COLO829 (cell line): Measurements from ENCODE around the gene DNAI1.
"Not testable (repeated sequence)": the region's sequence is repeated elsewhere in the genome, so short reads cannot be mapped to it uniquely, and the experiment has no call there.

Experiments used
- DNase-seq: peaks from one replicate; pipeline ENCODE4 v3.0.0; 2012; ENCODE audit warnings: low spot score

The DNAI1 gene

DNA sequence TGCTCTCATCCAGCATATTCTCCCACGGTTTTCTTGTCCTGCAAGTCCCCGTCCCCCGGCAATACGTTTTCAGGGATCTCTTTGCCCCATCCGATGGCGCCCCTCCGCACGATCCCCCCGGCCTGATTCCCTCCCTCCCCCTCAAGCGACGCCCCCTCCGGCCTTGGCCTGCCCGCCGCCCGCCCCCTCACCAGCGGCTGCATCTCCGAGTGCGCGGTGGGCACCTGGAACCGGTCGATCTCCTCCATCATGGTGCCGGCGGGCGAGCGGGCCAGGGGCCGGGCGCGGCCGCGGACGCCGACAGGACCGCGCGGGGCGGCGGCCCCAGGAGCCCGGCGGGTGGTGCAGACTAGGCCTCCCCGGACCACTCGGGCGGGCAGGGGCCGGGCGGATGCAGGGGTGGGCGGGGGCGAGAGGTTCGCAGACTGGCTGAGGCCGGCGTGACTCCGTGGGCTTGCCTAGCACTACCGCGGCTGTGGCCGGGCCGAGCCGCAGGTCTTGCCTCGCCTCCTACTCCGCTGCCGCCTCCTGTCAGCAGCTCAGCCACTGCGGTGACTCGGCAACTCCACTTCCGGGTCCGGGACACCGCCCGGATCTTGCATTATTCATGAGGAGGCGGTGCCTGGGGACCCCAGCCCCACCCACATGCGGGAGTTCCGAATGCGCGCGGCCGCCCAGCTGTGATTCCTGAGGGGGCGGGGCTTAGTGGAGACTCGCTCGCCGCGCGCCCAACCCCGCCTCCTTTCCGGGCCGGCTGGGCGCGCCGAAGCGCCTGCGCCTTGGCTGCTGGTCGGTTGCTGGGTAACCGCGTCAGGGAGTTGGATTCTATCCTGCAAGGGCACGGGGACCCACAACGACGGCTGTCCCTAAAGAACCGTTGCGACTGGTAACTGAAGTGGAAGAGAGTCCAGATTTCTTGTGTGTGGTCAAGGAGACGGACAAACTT, at the start of gene DNAI1, which contains the start of gene FAM219A:
Gene DNAI1, plus strand, starts transcription at position 793 of the 946 bp plus-strand sequence. CDS start 201 bp downstream, outside the sequence.
Gene FAM219A, minus strand, starts transcription at position 558 of the 946 bp plus-strand sequence. Its CDS starts 307 bp downstream, at position 251.
- DNase-seq = peak; percentile 100

GRCh38 chr9:34409154-34409553, 49.5 kb upstream of the DNAI1 start:
- DNase-seq = no peak

DNA sequence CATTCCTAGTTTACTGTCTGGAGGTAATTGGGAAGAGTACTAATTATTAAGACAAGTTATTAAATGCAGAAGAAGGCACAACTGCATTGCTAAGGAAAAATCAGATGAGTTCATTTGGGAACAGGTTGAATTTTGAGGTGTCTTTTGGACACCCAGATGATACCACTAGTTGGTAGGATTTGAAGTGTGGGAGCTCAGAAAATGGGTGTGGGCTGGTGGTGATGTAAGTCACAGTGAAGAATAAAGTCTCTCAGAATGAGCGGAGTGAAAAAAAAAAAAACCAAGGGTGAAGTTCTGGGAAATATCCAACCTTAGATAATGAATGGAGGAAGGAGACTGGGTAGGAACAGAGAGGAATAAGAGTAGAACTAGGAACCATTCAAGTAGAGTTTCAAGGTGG, 46.3 kb upstream of the DNAI1 start:
- DNase-seq = no peak

GRCh38 chr9:34413231-34413852, 45.3 kb upstream of the DNAI1 start:
- DNase-seq = peak; percentile 77

- DNase-seq = no peak
Observed at GRCh38 chr9:34417734-34418133, 40.9 kb upstream of the DNAI1 start.

DNA sequence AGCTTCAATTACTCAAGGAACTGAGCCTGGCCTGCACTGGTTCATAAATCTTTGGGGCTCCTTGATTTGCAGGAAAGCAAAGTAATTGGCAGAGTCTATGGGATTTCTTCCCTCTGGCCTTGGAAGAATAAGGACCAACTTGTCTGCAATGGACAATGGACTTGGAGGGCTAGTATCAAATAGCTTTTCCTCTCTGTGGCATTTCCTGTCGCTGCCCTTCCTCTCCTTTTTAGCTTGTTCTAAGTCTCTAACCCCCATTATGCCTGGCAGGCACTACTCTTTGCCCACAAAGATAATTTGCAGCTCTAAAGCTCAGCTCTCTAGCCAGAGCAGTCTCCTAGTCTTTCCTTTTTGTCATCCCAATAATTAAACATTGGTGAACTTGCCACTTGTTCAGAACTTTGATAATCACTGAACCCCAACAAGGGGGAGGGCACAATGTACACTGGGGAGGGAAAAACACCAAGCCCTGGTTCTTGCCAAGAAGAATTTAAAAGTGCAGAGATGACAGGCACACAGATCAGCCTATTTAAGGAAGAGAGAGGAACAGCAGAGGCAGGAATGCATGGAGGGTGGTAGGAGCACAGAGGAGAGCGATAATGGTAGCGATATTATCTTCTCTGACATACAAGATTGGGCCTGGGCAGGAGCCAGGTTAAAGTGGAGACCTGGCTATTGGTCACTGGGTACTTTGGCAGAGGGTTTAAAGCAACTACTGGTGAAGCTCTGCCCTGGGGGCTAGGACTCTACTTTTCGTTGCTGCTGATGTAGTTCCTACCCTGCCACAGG, 38.7 kb upstream of the DNAI1 start:
- DNase-seq = peak; percentile 57

- no peak for DNase-seq
Observed at GRCh38 chr9:34426347-34427074, 32.1 kb upstream of the DNAI1 start.

DNA sequence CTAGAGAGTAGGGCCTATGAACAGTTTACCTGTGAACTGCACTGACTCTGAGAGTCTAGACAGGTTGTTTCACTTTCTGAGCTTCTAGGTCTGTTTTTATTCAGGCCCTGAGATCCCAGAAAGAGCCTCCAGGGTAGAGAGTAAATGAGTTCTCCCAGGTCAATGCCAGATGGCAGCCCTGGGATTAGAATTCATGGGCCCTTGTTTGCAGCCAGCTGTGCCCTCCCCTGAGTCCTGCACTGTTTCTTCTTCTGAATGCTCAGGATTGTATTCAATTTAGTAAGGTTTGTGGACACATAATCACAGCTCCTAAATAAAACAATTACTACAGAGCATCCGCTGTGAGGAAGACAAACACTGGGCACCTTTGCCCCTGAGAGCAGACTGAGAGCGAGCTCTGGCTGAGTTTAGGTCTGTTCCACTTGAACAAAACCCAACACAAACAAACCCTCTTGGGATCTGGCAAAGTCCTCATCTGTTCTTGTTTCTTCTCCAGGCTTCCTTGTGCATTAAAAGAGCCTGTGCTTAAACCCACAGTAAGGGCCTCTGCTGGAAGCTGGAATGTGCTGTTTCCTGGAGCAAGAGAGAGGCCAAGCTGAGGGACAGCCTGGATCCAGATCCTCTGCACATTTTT, 30.2 kb upstream of the DNAI1 start:
- no peak for DNase-seq

GRCh38 chr9:34430843-34431437, 27.7 kb upstream of the DNAI1 start:
- DNase-seq = peak; percentile 58

DNA sequence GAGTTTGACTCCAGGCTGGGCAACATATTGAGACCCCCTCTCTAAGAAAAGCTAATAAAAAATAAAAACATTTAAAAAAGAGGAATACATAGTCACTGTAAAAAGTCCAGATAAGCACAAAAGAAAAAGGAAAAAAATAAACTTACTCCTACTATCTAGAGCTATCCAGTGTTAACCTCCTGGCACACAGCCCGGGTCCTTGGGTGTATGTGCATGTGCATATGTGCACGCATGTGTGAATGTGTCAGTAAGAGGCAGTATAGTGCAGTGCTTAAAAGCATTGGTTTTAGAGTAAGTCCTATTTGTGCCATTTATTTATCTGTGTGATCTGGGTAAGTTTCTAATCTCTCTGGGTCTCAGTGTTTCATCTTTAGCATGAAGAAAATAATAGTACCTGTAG, 26.9 kb upstream of the DNAI1 start:
- DNase-seq = no peak

- peak; percentile 64 for DNase-seq
Observed at GRCh38 chr9:34437006-34437925, 21.3 kb upstream of the DNAI1 start.

DNA sequence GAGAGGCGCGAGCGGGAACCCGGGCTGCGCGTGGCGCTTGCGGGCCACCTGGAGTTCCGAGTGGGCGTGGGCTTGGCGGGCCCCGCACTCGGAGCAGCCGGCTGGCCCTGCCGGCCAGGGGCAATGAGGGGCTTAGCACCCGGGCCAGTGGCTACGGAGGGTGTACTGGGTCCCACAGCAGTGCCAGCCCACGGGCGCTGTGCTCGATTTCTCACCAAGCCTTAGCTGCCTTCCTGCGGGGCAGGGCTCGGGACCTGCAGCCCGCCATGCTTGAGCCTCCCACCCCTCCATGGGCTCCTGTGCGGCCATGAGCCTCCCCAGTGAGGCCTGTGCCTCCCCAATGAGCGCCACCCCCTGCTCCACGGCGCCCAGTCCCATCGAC, 20.7 kb upstream of the DNAI1 start:
- DNase-seq = not testable (repeated sequence)

- DNase-seq = not testable (repeated sequence)
Observed at GRCh38 chr9:34438465-34438864, 20.1 kb upstream of the DNAI1 start.

DNA sequence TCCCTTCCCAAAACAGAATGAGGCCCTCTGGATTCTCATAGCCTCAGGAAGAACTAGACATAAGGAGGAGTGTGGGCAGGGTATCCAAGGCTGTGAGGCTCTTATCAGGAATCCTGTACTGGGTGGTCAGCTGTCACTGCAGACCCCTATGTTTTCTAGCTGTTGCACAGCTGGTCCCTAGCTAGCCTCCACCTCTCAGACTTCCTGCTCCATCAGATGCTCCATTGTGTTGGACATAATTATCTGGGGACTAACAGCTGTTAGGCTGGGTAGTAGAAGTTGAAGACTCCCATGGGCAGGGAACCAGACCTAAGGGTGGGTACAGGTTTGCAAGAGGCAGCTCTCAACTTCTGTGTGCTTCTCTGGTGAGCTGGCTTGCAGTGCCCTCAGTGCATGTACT, 18.6 kb upstream of the DNAI1 start:
- no peak for DNase-seq

DNA sequence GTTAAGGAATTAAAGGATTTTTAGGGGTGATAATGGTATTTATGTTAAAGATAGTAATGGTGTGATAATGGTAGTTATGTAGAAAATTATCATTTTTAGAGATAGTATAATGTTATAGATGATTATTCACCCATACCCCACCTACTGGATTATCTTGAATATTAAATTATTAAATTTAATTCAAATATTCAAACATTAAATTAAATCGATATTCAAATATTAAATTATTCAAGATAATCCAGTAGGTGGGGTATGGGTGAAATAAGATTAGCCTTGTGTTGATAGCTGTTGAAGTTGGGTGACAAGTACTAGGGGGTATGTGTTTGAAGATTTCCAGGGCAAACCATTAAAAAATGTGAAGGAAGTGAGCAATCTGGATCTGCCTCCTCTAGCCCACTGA, 15.8 kb upstream of the DNAI1 start:
- DNase-seq = no peak

DNA sequence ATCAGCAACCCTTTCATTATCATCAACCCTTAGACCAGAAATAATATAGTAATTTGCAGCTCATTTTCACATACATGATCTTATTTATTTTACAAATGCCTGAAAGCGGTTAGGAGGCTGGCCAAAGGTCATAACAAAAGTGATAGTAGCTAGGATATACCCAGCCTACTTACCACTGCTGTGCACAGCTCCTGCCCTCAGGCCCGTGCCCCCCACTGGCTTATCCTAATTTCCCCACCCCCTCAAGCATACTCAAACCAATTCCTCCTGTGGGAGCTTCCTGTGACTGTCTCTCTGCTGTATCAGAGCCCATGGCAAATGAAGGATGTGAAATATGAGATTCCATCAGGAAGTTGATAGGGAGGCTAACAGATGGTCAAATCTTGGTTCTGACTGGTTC, 15.1 kb upstream of the DNAI1 start:
- no peak for DNase-seq

DNA sequence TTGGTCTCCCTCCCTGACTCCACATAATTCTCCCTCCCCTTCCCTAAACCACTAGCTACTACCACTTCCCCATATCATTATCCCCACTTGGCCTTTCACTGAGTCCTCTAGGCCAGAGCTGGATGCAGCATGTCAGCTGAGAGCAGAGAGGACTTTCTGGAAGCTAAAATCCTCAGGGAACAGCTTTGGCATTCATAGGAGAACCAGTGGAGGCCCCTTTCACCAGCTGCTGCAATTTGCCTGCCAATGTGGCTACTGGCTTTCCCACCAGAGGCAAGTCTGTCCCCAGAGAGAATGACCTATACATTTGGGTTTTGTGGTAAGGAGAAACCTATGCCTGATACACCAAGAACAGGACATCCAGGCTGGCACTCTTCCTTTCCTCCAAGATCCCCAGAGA, 14.6 kb upstream of the DNAI1 start:
- no peak for DNase-seq

DNA sequence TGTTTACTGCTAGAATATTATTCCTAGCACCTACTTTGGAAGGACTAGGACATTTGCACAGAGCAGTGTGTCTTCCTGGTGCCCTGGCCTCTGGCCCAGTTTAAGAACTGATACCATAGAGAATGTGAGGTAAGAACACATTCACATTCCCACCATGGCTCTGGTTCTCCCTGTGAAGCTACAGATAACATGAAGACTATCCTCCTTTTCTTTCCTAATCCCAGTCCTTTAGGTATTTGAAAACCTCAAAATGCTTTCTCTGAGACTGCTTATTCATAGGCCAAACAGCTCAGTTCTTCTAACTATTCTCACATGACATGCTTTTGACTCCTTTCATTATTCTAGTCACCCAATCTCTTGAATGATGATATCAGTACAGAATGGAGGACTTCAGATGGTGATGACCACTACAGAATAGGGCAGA, 12.1 kb upstream of the DNAI1 start:
- DNase-seq = peak; percentile 73

DNA sequence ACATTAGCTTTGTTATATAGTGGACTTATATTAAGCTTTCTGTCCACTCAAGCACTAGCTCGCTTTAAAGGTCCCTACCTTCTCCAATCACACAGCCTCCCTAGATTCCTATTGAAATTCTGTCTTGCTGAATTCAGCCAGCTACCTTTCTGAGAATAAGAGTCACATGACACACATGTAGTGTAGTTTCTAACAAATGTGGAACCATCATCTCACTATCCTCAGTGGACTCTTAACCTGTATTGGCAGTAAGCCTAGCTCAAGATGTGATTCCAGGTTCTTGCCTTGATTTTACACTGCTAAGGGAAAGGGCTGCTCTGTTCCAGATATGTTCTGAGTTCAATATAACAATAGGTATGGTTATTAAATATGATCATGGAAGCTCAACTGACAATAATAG, 11.7 kb upstream of the DNAI1 start:
- no peak for DNase-seq

DNA sequence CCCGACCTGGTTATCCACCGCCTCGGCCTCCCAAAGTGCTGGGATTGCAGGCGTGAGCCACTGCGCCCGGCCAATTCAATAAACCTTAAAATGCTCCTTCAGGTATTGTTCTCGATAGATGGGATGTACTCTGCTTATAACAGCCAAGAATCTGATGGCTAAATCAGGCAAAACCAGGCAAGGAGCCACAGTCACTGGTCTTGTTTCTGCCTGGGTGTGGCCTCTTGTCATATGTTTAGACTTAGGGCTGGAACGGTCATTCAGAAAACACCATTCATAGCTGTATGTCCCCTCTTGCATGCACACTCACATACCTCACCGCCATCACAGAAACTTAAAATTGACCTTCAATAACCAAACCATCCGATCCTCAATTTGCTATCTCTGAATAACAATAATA, 8.0 kb upstream of the DNAI1 start:
- no peak for DNase-seq
